Gastroesophageal sphincter (tissue), 4 donors: Measurements from ENCODE around the gene HYCC1. TPM values are rescaled to one million over a fixed set of nuclear protein-coding genes. Genes with fewer than 3 reads are reported as not detected.

Source experiments
- ATAC-seq: fragments of 150-250 bp; one replicate; pipeline ENCODE4 v1.9.1; 2016; ENCODE audit warnings: mild to moderate bottlenecking, moderate library complexity
- H3K27ac ChIP-seq, 4 donors: fragments of 200-600 bp; sonication (generic) in 3 of 4; 1 replicate in 3 of 4; 2 replicates in 1 of 4; pipeline ENCODE4 v1.5.1; 2016 to 2019
- H3K27me3 ChIP-seq: fragments of 200-600 bp; sonication (generic); one replicate; pipeline ENCODE4 v1.5.1; 2019
- H3K36me3 ChIP-seq, 2 donors: fragments of 200-600 bp; sonication (generic); one replicate each; pipeline ENCODE4 v1.5.1; 2019; ENCODE audit warnings: control low read depth in 1 of 2
- H3K4me1 ChIP-seq, 3 donors: fragments of 200-600 bp; sonication (generic); 1 replicate in 2 of 3; 2 replicates in 1 of 3; pipeline ENCODE4 v1.5.1; 2016 to 2019; ENCODE audit warnings: control low read depth in 2 of 3
- H3K4me3 ChIP-seq, 2 donors: fragments of 200-600 bp; sonication (generic); one replicate each; pipeline ENCODE4 v1.5.1; 2019; ENCODE audit warnings: mild to moderate bottlenecking in 1 of 2, moderate library complexity in 1 of 2
- H3K9me3 ChIP-seq, 3 donors: fragments of 200-600 bp; sonication (generic); one replicate each; pipeline ENCODE4 v1.5.1; 2017 to 2019; ENCODE audit warnings: control low read depth in 2 of 3
- CTCF ChIP-seq, 4 experiments: fragments of 200-600 bp in 2 of 4; fragments of 450-650 bp in 2 of 4; sonication (generic) in 1 of 4; IDR thresholded peaks; one replicate each; pipeline ENCODE4 v1.5.1; 2017 to 2019; ENCODE audit warnings: antibody characterized with exemption in 4 of 4, mild to moderate bottlenecking in 2 of 4, moderate library complexity in 2 of 4
- EP300 ChIP-seq: sonication (generic); formaldehyde crosslinking; IDR thresholded peaks from one replicate; pipeline ENCODE4 v1.6.1; 2017; ENCODE audit warnings: antibody characterized with exemption, mild to moderate bottlenecking
- POLR2A ChIP-seq, 2 donors: fragments of 450-650 bp; IDR thresholded peaks; one replicate each; pipeline ENCODE4 v1.6.1; 2017; ENCODE audit warnings: antibody characterized with exemption in 2 of 2, mild to moderate bottlenecking in 2 of 2, moderate library complexity in 1 of 2
- POLR2AphosphoS5 ChIP-seq: sonication (generic); formaldehyde crosslinking; IDR thresholded peaks from one replicate; pipeline ENCODE4 v1.6.1; 2017; ENCODE audit warnings: antibody characterized with exemption
- WGBS, 2 donors: methylation state at CpG; one replicate each; pipeline ENCODE4 v1.1.5; 2018; ENCODE audit warnings: low coverage in 1 of 2; 5-methylcytosine and 5-hydroxymethylcytosine counted together
- total RNA-seq, 4 donors: library from RNA; depleted of rRNA; stranded (reverse); fragments of >200 nt; gene quantifications; one replicate each; pipeline ENCODE4 v1.1.0, GENCODE V29; 2016

HYCC1 gene
- total RNA-seq, 4 donors from 2014 or later, result 39.7 to 87.7 (median 52.7) TPM

GRCh38 chr7:23027261-23027660, 13.3 kb upstream of the HYCC1 start:
- 100% methylated on average over 1 of the region's 1 CpG for WGBS, 2 donors
- no peak for ATAC-seq

GRCh38 chr7:23026164-23026563, 12.2 kb upstream of the HYCC1 start:
- TF ChIP-seq POLR2A (IDR thresholded peaks at IDR 0.05) (no peak), CTCF (IDR thresholded peaks at IDR 0.05) (no peak), POLR2AphosphoS5 (no peak), EP300 (no peak)
- Histone ChIP-seq H3K4me1 (peaks cover 0 to 2% (median 0%) of the 10 kb centered on the region in 3 donors), H3K27me3 (no peaks in the 10 kb centered on the region), H3K36me3 (no peaks in the 10 kb centered on the region), H3K4me3 (no peak overlapping the region), H3K9me3 (no peaks in the 10 kb centered on the region), H3K27ac (no peak overlapping the region)
- ATAC-seq, result no peak
- WGBS, 2 donors, result 84 to 87% methylated on average over 4 of the region's 4 CpGs

More at GRCh38 chr7:23027261-23027660, 13.3 kb upstream of the HYCC1 start:
- no peaks in the 10 kb centered on the region for H3K27me3 ChIP-seq
- H3K36me3 ChIP-seq, result no peaks in the 10 kb centered on the region
- no peak overlapping the region for H3K4me3 ChIP-seq
- no peak overlapping the region for H3K27ac ChIP-seq
- H3K4me1 ChIP-seq, result no peaks in the 10 kb centered on the region
- H3K9me3 ChIP-seq, result no peaks in the 10 kb centered on the region
- TF ChIP-seq POLR2AphosphoS5 (no peak), EP300 (no peak), POLR2A (IDR thresholded peaks at IDR 0.05) (no peak), CTCF (IDR thresholded peaks at IDR 0.05) (no peak)

GRCh38 chr7:23024454-23024853, 10.5 kb upstream of the HYCC1 start:
- H3K4me3 ChIP-seq, result no peak overlapping the region
- ATAC-seq, result no peak
- WGBS, 2 donors, result 79 to 90% methylated on average over 2 of the region's 2 CpGs
- H3K4me1 ChIP-seq, result peaks cover 0 to 9% (median 9%) of the 10 kb centered on the region in 3 donors
- H3K9me3 ChIP-seq, result no peaks in the 10 kb centered on the region
- H3K27ac ChIP-seq, result no peak overlapping the region
- no peaks in the 10 kb centered on the region for H3K36me3 ChIP-seq
- TF ChIP-seq CTCF (IDR thresholded peaks at IDR 0.05) (no peak), EP300 (no peak), POLR2A (IDR thresholded peaks at IDR 0.05) (no peak), POLR2AphosphoS5 (no peak)
- H3K27me3 ChIP-seq, result no peaks in the 10 kb centered on the region

GRCh38 chr7:23022851-23023250, 8.9 kb upstream of the HYCC1 start:
- Histone ChIP-seq H3K4me1 (peaks cover 0 to 9% (median 9%) of the 10 kb centered on the region in 3 donors), H3K36me3 (no peaks in the 10 kb centered on the region), H3K27me3 (no peaks in the 10 kb centered on the region), H3K4me3 (no peak overlapping the region), H3K9me3 (no peaks in the 10 kb centered on the region), H3K27ac (peak overlapping the region in 2 of 4 donors; percentile 53 to 62)
- TF ChIP-seq POLR2AphosphoS5 (no peak), POLR2A (IDR thresholded peaks at IDR 0.05) (no peak), EP300 (no peak), CTCF (IDR thresholded peaks at IDR 0.05) (no peak)
- WGBS, 2 donors, result 74 to 77% methylated on average over 2 of the region's 2 CpGs
- no peak for ATAC-seq

- TF ChIP-seq POLR2A (IDR thresholded peaks at IDR 0.05), result no peak
- TF ChIP-seq EP300, result no peak
- TF ChIP-seq CTCF (IDR thresholded peaks at IDR 0.05), result no peak
- no peak for TF ChIP-seq POLR2AphosphoS5
- Histone ChIP-seq H3K9me3 (no peaks in the 10 kb centered on the region), H3K27ac (peak overlapping the region in 2 of 4 donors; percentile 53 to 62), H3K27me3 (no peaks in the 10 kb centered on the region), H3K4me1 (peaks cover 0 to 9% (median 9%) of the 10 kb centered on the region in 3 donors), H3K36me3 (no peaks in the 10 kb centered on the region), H3K4me3 (no peak overlapping the region)
- ATAC-seq, result no peak
- 29 to 35% methylated on average over 6 to 7 of the region's 7 CpGs for WGBS, 2 donors
Measured at GRCh38 chr7:23022258-23022769, 8.4 kb upstream of the HYCC1 start.
